Measurements from ENCODE around the gene MED13L.
A peak's percentile ranks its signal among the peaks of the same experiment; 100 is the strongest.

MED13L gene

DNA sequence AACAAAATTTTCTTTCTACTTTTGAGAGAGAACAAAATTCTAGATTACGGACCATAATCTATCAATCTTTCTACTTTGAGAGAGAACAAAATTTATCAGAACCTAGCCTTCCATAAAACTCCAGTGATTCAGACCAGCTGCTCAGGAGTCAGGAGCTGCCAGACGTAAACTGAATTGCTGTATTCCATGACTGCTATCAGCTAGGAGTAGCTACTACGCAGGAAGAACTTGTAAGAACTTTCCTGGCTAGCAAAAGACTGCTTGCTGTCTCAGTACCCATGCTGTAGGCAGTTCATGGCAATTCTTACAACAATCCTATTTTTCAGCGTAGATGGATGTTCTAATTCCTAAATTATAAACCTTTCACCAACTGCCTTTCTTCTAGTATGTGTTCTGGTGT, 73.3 kb downstream of the MED13L start:
- TF ChIP-seq, protein P1, sequence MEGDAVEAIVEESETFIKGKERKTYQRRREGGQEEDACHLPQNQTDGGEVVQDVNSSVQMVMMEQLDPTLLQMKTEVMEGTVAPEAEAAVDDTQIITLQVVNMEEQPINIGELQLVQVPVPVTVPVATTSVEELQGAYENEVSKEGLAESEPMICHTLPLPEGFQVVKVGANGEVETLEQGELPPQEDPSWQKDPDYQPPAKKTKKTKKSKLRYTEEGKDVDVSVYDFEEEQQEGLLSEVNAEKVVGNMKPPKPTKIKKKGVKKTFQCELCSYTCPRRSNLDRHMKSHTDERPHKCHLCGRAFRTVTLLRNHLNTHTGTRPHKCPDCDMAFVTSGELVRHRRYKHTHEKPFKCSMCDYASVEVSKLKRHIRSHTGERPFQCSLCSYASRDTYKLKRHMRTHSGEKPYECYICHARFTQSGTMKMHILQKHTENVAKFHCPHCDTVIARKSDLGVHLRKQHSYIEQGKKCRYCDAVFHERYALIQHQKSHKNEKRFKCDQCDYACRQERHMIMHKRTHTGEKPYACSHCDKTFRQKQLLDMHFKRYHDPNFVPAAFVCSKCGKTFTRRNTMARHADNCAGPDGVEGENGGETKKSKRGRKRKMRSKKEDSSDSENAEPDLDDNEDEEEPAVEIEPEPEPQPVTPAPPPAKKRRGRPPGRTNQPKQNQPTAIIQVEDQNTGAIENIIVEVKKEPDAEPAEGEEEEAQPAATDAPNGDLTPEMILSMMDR (conservative IDR thresholded peaks at IDR 0.05; ENCODE audit: low read length) = no peak
- DNase-seq (ENCODE audit: low read depth) = no peak
- no peak overlapping the region for H3K4me3 ChIP-seq (ENCODE audit: low read length)

- TF ChIP-seq, protein P1 (conservative IDR thresholded peaks at IDR 0.05; ENCODE audit: low read length) = peak; percentile 57
- DNase-seq (ENCODE audit: low read depth) = peak; percentile 50
- H3K4me3 ChIP-seq (ENCODE audit: low read length) = no peak overlapping the region
These were observed 74.6 kb downstream of the MED13L start for GRCh38 chr12:116202940-116203339.

DNA sequence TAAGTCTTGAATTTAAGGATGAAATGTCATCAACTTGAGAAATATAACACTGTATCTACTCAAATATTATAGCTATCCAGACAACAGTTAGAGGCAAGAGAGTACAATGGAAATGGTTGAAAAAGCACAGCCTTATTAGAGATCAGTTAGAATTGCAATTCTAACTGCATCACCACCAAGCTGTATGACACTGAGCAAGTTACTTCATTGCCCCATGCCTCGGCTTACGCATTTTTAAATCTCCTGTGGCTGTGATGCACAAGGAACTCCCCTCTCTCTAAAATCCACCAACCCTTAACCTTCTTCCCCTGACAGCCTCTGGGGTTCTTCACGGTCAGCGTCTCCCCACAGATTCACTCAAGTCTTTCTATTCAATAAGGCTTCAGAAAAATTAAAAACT, 75.1 kb downstream of the MED13L start:
- TF ChIP-seq, protein P1 (conservative IDR thresholded peaks at IDR 0.05; ENCODE audit: low read length) = no peak
- H3K4me3 ChIP-seq (ENCODE audit: low read length) = no peak overlapping the region
- DNase-seq (ENCODE audit: low read depth) = peak; percentile 20

DNA sequence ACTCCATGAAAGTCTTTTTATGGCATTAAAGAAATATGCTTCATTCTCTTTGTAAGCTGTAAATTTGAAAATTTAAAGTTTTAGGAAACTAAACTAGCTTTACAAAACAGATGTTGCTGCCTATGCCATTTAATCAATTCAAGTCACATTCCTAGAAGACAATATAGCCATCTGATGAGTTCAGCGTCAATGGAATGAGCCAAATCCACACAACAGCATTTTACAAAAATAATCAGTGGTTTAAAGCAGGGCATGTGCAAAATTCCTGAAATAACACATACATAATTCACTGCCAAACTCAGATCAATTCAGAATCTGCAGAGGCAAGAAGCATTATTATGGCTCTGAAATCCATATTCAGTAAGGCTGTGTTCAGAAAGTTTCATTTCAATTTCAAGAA, 75.6 kb downstream of the MED13L start:
- peak; percentile 78 for DNase-seq (ENCODE audit: low read depth)
- TF ChIP-seq, protein P1 (conservative IDR thresholded peaks at IDR 0.05; ENCODE audit: low read length) = no peak
- H3K4me3 ChIP-seq (ENCODE audit: low read length) = no peak overlapping the region

- DNase-seq (ENCODE audit: low read depth) = no peak
- H3K4me3 ChIP-seq (ENCODE audit: low read length) = no peak overlapping the region
- TF ChIP-seq, protein P1 (conservative IDR thresholded peaks at IDR 0.05; ENCODE audit: low read length) = no peak
These were observed 76.1 kb downstream of the MED13L start for GRCh38 chr12:116201359-116201758.

- no peak overlapping the region for H3K4me3 ChIP-seq (ENCODE audit: low read length)
- TF ChIP-seq, protein P1 (conservative IDR thresholded peaks at IDR 0.05; ENCODE audit: low read length) = no peak
- DNase-seq (ENCODE audit: low read depth) = peak; percentile 63
These were observed 76.7 kb downstream of the MED13L start for GRCh38 chr12:116200812-116201211.

DNA sequence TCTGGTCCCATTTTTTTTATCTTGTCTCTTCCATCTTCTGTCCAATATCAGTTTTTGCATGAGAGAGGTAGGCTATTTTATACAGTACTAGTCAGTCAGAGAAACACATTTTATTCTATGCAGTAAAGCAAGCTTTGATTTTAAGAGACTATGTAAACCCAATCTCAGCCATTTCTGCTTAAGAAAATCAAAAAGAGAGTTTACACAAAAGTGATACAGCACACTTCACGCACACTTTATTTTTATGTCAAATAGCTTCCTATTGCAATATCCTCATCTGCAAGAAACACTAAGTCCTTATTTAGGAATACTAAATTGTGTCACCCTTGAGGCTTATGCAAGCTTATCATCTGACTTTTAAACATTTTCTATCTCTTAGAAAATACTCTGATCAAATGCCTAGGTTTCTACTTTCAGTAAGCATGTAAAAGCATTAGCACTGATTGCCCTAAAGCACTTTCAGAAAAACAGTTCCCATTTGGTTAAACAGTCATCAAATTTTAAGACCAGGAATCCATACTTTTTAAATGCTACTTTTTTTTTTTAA, 78.3 kb downstream of the MED13L start:
- peak; percentile 9 for DNase-seq (ENCODE audit: low read depth)
- TF ChIP-seq, protein P1 (conservative IDR thresholded peaks at IDR 0.05; ENCODE audit: low read length) = no peak

More for the DNA sequence above, 78.3 kb downstream of the MED13L start:
- no peak overlapping the region for H3K4me3 ChIP-seq (ENCODE audit: low read length)
